ENCODE data around the gene NSDHL. TPM values are rescaled to one million over a fixed set of nuclear protein-coding genes. Genes with fewer than 3 reads are reported as not detected.

Gene NSDHL
- total and polyA plus RNA-seq, 2 donors from 2014 or later: 14.3 to 30.9 TPM

GRCh38 chrX:152866386-152866785 lies 35.5 kb downstream of the NSDHL start:
- TF ChIP-seq, protein P1, sequence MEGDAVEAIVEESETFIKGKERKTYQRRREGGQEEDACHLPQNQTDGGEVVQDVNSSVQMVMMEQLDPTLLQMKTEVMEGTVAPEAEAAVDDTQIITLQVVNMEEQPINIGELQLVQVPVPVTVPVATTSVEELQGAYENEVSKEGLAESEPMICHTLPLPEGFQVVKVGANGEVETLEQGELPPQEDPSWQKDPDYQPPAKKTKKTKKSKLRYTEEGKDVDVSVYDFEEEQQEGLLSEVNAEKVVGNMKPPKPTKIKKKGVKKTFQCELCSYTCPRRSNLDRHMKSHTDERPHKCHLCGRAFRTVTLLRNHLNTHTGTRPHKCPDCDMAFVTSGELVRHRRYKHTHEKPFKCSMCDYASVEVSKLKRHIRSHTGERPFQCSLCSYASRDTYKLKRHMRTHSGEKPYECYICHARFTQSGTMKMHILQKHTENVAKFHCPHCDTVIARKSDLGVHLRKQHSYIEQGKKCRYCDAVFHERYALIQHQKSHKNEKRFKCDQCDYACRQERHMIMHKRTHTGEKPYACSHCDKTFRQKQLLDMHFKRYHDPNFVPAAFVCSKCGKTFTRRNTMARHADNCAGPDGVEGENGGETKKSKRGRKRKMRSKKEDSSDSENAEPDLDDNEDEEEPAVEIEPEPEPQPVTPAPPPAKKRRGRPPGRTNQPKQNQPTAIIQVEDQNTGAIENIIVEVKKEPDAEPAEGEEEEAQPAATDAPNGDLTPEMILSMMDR (IDR thresholded peaks at IDR 0.05; ENCODE audit: borderline replicate concordance, extremely low read depth, insufficient read depth): no peak
- no peaks in the 10 kb centered on the region for H3K4me1 ChIP-seq (ENCODE audit: control insufficient read depth in 2 of 3, insufficient read depth in 2 of 3, low read depth in 1 of 3, low read length in 3 of 3)
- H3K27me3 ChIP-seq (ENCODE audit: control insufficient read depth, insufficient read depth, low read length): no peaks in the 10 kb centered on the region
- intact Hi-C loops (cut with DNase I): no loop called here
- no peak overlapping the region for H3K9ac ChIP-seq (ENCODE audit: low read length in 3 of 3)
- DNase-seq (no peak), FAIRE-seq (no peak)
- peaks cover 3 to 12% (median 8%) of the 10 kb centered on the region in 3 donors for H3K36me3 ChIP-seq (ENCODE audit: control insufficient read depth in 2 of 3, insufficient read depth in 3 of 3, low read length in 3 of 3)
- H3K27ac ChIP-seq (ENCODE audit: low read depth in 2 of 2, low read length in 2 of 2): no peak overlapping the region
- H3K9me3 ChIP-seq (ENCODE audit: control insufficient read depth in 2 of 3, insufficient read depth in 1 of 3, low read length in 3 of 3): no peaks in the 10 kb centered on the region
- H3K4me3 ChIP-seq (ENCODE audit: low read length in 3 of 3): no peak overlapping the region

DNA sequence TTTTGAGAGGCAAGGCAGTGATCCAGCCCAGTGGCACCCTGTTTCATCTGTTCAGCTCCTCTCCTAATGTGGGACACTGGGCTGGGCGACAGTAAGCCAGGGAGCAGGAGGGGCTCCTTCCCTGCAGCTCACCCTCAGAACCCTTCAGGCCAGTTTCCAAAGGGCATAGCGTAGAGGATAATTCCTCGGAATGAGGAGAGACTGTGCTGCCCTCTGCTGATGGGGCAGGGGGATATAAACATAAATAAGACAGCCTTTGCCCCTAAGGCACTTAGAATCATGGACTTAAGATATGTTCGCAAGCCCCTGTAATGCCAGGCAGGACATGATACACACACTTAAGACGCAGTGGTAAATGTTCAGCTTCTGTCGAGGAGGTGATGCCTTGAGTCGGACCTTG lies 39.1 kb downstream of the NSDHL start:
- H3K4me3 ChIP-seq (ENCODE audit: low read length in 3 of 3): no peak overlapping the region
- FAIRE-seq (no peak), DNase-seq (no peak)
- H3K9ac ChIP-seq (ENCODE audit: low read length in 3 of 3): no peak overlapping the region
- H3K4me1 ChIP-seq (ENCODE audit: control insufficient read depth in 2 of 3, insufficient read depth in 2 of 3, low read depth in 1 of 3, low read length in 3 of 3): no peaks in the 10 kb centered on the region
- H3K27ac ChIP-seq (ENCODE audit: low read depth in 2 of 2, low read length in 2 of 2): no peak overlapping the region
- TF ChIP-seq, protein P1 (IDR thresholded peaks at IDR 0.05; ENCODE audit: borderline replicate concordance, extremely low read depth, insufficient read depth): no peak
- peaks cover 3 to 8% (median 8%) of the 10 kb centered on the region in 3 donors for H3K36me3 ChIP-seq (ENCODE audit: control insufficient read depth in 2 of 3, insufficient read depth in 3 of 3, low read length in 3 of 3)
- H3K27me3 ChIP-seq (ENCODE audit: control insufficient read depth, insufficient read depth, low read length): no peaks in the 10 kb centered on the region
- intact Hi-C loops (cut with DNase I): no loop called here
- no peaks in the 10 kb centered on the region for H3K9me3 ChIP-seq (ENCODE audit: control insufficient read depth in 2 of 3, insufficient read depth in 1 of 3, low read length in 3 of 3)

GRCh38 chrX:152871260-152871659 lies 40.4 kb downstream of the NSDHL start:
- TF ChIP-seq, protein P1 (IDR thresholded peaks at IDR 0.05; ENCODE audit: borderline replicate concordance, extremely low read depth, insufficient read depth): no peak
- Histone ChIP-seq H3K9ac (ENCODE audit: low read length in 3 of 3) (no peak overlapping the region), H3K9me3 (ENCODE audit: control insufficient read depth in 2 of 3, insufficient read depth in 1 of 3, low read length in 3 of 3) (no peaks in the 10 kb centered on the region), H3K36me3 (ENCODE audit: control insufficient read depth in 2 of 3, insufficient read depth in 3 of 3, low read length in 3 of 3) (peaks cover 3 to 8% (median 4%) of the 10 kb centered on the region in 3 donors), H3K27me3 (ENCODE audit: control insufficient read depth, insufficient read depth, low read length) (no peaks in the 10 kb centered on the region), H3K4me1 (ENCODE audit: control insufficient read depth in 2 of 3, insufficient read depth in 2 of 3, low read depth in 1 of 3, low read length in 3 of 3) (no peaks in the 10 kb centered on the region), H3K4me3 (ENCODE audit: low read length in 3 of 3) (no peak overlapping the region), H3K27ac (ENCODE audit: low read depth in 2 of 2, low read length in 2 of 2) (no peak overlapping the region)
- intact Hi-C loops (cut with DNase I): no loop called here
- FAIRE-seq (no peak), DNase-seq (no peak)

- DNase-seq (no peak), FAIRE-seq (no peak)
- Histone ChIP-seq H3K27ac (ENCODE audit: low read depth in 2 of 2, low read length in 2 of 2) (no peak overlapping the region), H3K9me3 (ENCODE audit: control insufficient read depth in 2 of 3, insufficient read depth in 1 of 3, low read length in 3 of 3) (no peaks in the 10 kb centered on the region), H3K36me3 (ENCODE audit: control insufficient read depth in 2 of 3, insufficient read depth in 3 of 3, low read length in 3 of 3) (peaks cover 3 to 8% (median 3%) of the 10 kb centered on the region in 3 donors), H3K4me1 (ENCODE audit: control insufficient read depth in 2 of 3, insufficient read depth in 2 of 3, low read depth in 1 of 3, low read length in 3 of 3) (no peaks in the 10 kb centered on the region), H3K4me3 (ENCODE audit: low read length in 3 of 3) (no peak overlapping the region), H3K27me3 (ENCODE audit: control insufficient read depth, insufficient read depth, low read length) (no peaks in the 10 kb centered on the region), H3K9ac (ENCODE audit: low read length in 3 of 3) (no peak overlapping the region)
- intact Hi-C loops (cut with DNase I): no loop called here
- TF ChIP-seq, protein P1 (IDR thresholded peaks at IDR 0.05; ENCODE audit: borderline replicate concordance, extremely low read depth, insufficient read depth): no peak
Observed at GRCh38 chrX:152872522-152872921, 41.7 kb downstream of the NSDHL start.

Data from kidney (tissue), 14 donors.